ENCODE data around the gene RFLNA. TPM values are rescaled to one million over a fixed set of nuclear protein-coding genes. Genes with fewer than 3 reads are reported as not detected.

RFLNA gene
- total RNA-seq, 2 donors from 2014 or later, result 0.41 to 0.59 TPM

DNA sequence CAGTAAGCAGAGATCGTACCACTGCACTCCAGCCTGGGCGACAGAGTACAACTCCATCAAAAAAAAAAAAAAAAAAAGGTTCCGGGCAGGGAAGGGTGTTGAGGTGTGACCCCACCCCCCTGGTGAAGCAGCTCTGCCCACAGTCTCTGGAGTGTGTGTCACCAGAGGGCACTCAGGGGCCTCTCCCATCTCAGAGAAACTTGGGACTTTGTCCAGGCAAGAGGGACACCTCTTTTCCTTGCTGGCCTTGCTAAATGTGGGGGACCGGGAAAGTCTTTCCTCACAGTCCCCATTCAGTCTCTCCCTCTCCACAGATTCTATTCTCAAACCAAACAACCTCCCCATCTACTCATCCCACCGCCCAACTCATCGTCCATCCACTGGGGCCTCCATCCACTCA lies 43.6 kb downstream of the RFLNA start:
- TF ChIP-seq, protein P1, sequence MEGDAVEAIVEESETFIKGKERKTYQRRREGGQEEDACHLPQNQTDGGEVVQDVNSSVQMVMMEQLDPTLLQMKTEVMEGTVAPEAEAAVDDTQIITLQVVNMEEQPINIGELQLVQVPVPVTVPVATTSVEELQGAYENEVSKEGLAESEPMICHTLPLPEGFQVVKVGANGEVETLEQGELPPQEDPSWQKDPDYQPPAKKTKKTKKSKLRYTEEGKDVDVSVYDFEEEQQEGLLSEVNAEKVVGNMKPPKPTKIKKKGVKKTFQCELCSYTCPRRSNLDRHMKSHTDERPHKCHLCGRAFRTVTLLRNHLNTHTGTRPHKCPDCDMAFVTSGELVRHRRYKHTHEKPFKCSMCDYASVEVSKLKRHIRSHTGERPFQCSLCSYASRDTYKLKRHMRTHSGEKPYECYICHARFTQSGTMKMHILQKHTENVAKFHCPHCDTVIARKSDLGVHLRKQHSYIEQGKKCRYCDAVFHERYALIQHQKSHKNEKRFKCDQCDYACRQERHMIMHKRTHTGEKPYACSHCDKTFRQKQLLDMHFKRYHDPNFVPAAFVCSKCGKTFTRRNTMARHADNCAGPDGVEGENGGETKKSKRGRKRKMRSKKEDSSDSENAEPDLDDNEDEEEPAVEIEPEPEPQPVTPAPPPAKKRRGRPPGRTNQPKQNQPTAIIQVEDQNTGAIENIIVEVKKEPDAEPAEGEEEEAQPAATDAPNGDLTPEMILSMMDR (IDR thresholded peaks at IDR 0.05), result no peak
- no peak for DNase-seq (ENCODE audit: low spot score)

GRCh38 chr12:124338876-124339603 lies 44.1 kb downstream of the RFLNA start:
- H3K36me3 ChIP-seq, result peaks cover 88% of the 10 kb centered on the region
- TF ChIP-seq, protein P1 (IDR thresholded peaks at IDR 0.05), result no peak

More for the DNA sequence above, 43.6 kb downstream of the RFLNA start:
- H3K4me3 ChIP-seq, result no peak overlapping the region
- no peaks in the 10 kb centered on the region for H3K9me3 ChIP-seq
- no peak overlapping the region for H3K27ac ChIP-seq
- H3K27me3 ChIP-seq, result no peaks in the 10 kb centered on the region
- H3K36me3 ChIP-seq, result peaks cover 88% of the 10 kb centered on the region
- H3K4me1 ChIP-seq, result no peaks in the 10 kb centered on the region

GRCh38 chr12:124340080-124340900 lies 45.4 kb downstream of the RFLNA start:
- no peaks in the 10 kb centered on the region for H3K4me1 ChIP-seq
- peaks cover 88% of the 10 kb centered on the region for H3K36me3 ChIP-seq
- no peak overlapping the region for H3K4me3 ChIP-seq
- TF ChIP-seq, protein P1 (IDR thresholded peaks at IDR 0.05), result no peak
- no peak overlapping the region for H3K27ac ChIP-seq
- H3K9me3 ChIP-seq, result no peaks in the 10 kb centered on the region
- H3K27me3 ChIP-seq, result no peaks in the 10 kb centered on the region
- DNase-seq (ENCODE audit: low spot score), result no peak

More at GRCh38 chr12:124338876-124339603, 44.1 kb downstream of the RFLNA start:
- Histone ChIP-seq H3K9me3 (no peaks in the 10 kb centered on the region), H3K27me3 (no peaks in the 10 kb centered on the region), H3K4me3 (no peak overlapping the region), H3K27ac (no peak overlapping the region), H3K4me1 (no peaks in the 10 kb centered on the region)
- DNase-seq (ENCODE audit: low spot score), result no peak

DNA sequence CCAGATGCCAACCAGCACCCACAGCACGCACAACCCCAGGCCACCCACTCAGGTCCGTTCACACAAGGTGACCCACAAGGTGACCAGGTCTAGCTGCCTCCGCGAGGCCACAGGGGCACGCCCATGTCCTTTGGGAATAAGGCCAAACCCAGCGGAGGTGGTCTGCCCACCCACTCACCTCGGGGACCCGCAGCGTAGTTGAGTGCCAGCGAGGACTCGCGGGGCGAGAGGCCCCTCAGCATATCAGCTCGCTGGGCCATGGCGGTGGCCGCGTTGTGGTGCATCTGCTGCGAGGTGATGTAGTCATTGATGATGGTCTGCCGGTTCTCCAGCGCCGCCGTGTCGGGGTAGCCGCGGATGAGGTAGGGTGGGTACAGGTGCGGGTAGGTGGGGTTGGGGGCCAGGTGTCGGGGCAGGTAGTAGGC lies 46.8 kb downstream of the RFLNA start:
- Histone ChIP-seq H3K4me1 (no peaks in the 10 kb centered on the region), H3K36me3 (peaks cover 88% of the 10 kb centered on the region), H3K27ac (no peak overlapping the region), H3K27me3 (no peaks in the 10 kb centered on the region), H3K4me3 (no peak overlapping the region), H3K9me3 (no peaks in the 10 kb centered on the region)
- TF ChIP-seq, protein P1 (IDR thresholded peaks at IDR 0.05), result no peak
- no peak for DNase-seq (ENCODE audit: low spot score)

DNA sequence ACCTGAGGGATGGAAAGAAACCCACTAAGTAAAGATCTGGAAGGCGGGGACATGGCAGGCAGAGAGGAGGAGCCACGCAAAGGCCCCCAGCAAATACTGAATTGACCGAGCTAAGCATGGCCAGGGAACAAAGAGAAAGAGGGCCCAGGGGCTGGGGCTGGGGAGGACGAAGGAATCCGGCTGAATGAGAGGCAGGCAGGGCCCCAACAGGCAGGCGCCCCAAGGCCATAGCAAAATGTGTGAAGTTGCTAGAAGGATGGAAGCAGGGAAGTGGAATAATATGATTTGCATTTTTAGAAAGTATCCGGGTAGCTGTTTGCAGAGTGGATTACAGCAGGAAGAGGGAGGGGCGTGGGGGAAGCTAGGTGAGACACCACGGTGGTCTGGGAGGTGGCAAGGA lies 49.1 kb downstream of the RFLNA start:
- Histone ChIP-seq H3K4me1 (no peaks in the 10 kb centered on the region), H3K27ac (no peak overlapping the region), H3K9me3 (no peaks in the 10 kb centered on the region), H3K27me3 (no peaks in the 10 kb centered on the region), H3K36me3 (peaks cover 95% of the 10 kb centered on the region), H3K4me3 (no peak overlapping the region)
- DNase-seq (ENCODE audit: low spot score), result no peak
- TF ChIP-seq, protein P1 (IDR thresholded peaks at IDR 0.05), result no peak

Measured in right atrium auricular region (tissue), 2 donors.